Pancreas (tissue), 10 donors: ENCODE data around the gene SERPINB2. TPM values are rescaled to one million over a fixed set of nuclear protein-coding genes. Genes with fewer than 3 reads are reported as not detected.
"Not testable (repeated sequence)": the region's sequence is repeated elsewhere in the genome, so short reads cannot be mapped to it uniquely, and the experiment has no call there.

ENCODE experiments used
- ATAC-seq, 4 donors: fragments of 200-7000 bp; cut with Tn5 transposase; one replicate each; pipeline versions ENCODE4 v1.8.0 to v1.9.1; 2020; ENCODE audit warnings: mild to moderate bottlenecking in 4 of 4, moderate library complexity in 4 of 4
- DNase-seq, 6 donors: peaks; one replicate each; pipeline ENCODE4 v3.0.0-alpha.2; 2020
- FAIRE-seq: peaks from 2 replicates; lab custom pipeline; 2012; peaks lifted over from hg19 to GRCh38; lab: Jason Lieb, UNC
- H3K27ac ChIP-seq, 4 donors: fragments of 200-600 bp; sonication (generic); 1 replicate in 3 of 4; 2 replicates in 1 of 4; pipeline versions ENCODE4 v1.5.0 to v1.8.0; 2020
- H3K27me3 ChIP-seq, 4 donors: fragments of 200-600 bp; one replicate each; pipeline ENCODE4 v1.8.0; 2021
- H3K36me3 ChIP-seq, 3 donors: fragments of 200-600 bp; sonication (generic) in 1 of 3; one replicate each; pipeline versions ENCODE4 v1.5.0 to v1.8.0; 2020 to 2021
- H3K4me1 ChIP-seq, 3 donors: fragments of 200-600 bp; one replicate each; pipeline ENCODE4 v1.8.0; 2021
- H3K4me3 ChIP-seq, 4 donors: fragments of 200-600 bp; sonication (generic) in 2 of 4; one replicate each; pipeline versions ENCODE4 v1.5.0 to v1.8.0; 2020 to 2021
- H3K9me3 ChIP-seq, 4 donors: fragments of 200-600 bp; one replicate each; pipeline ENCODE4 v1.8.0; 2021
- CTCF ChIP-seq, 4 donors: fragments of 200-600 bp; sonication (generic) in 3 of 4; IDR thresholded peaks; one replicate each; pipeline versions ENCODE4 v1.5.0 to v1.8.0; 2021; ENCODE audit warnings: antibody characterized with exemption in 4 of 4
- WGBS, 2 donors: extraction: QIAGEN DNeasy Blood & Tissue Kit; methylation state at CpG; one replicate each; pipeline ENCODE4 v1.1.7; 2013; 5-methylcytosine and 5-hydroxymethylcytosine counted together
- intact Hi-C, 3 donors: fragments of 100-400 bp; cut with DNase I; formaldehyde crosslinking; loops; one replicate each; pipeline versions ENCODE4 v1.11.1 to v1.14.2; 2022
- polyA plus RNA-seq, 2 donors: library from polyadenylated mRNA; stranded (reverse); fragments of 200-250 nt; gene quantifications; one replicate each; pipeline ENCODE4 v1.2.3, GENCODE V29; 2013
- total RNA-seq, 6 donors: library from RNA; stranded (reverse); fragmentation: NEBNext Ultra II Directional in 4 of 6; extraction: Animal tissue kit (Norgen Biotek cat#: 25700) in 4 of 6; gene quantifications; one replicate each; pipeline versions ENCODE4 v1.2.1 to v1.2.4, GENCODE V29; 2021 to 2023
- donor health status: healthy with polysubstance abuse.
- donor health status: DM: no; HTN: no; CAD: no; lungs with moderate emphysema.
- donor health status: DM: no; HTN: no; CAD: no.
- donor health status: control.
- donor health status: control.
- donor health status: Bipolar disorder and iron deficiency.
- donor health status: DM: yes; HTN: yes; CAD: no.
- donor health status: DM: no; HTN: no; CAD: no.
- donor health status: DM: no; HTN: no; CAD: no.
- donor health status: DM: yes; HTN: yes; CAD: no.

Gene SERPINB2
- total and polyA plus RNA-seq, 8 donors = 0.22 to 9.7 (median 0.46) TPM; not detected in 1

- no peak for TF ChIP-seq CTCF (IDR thresholded peaks at IDR 0.05)
- Histone ChIP-seq H3K9me3 (no peaks in the 10 kb centered on the region), H3K4me3 (no peak overlapping the region), H3K4me1 (no peaks in the 10 kb centered on the region), H3K27me3 (no peaks in the 10 kb centered on the region), H3K36me3 (no peaks in the 10 kb centered on the region), H3K27ac (no peak overlapping the region)
- ATAC-seq (no peak), DNase-seq (no peak), FAIRE-seq (no peak)
- intact Hi-C loops = no loop called here
- WGBS, 2 donors = 88% methylated on average over 2 of the region's 2 CpGs
Observed at GRCh38 chr18:63922049-63922448, 34.5 kb downstream of the SERPINB2 start.

GRCh38 chr18:63924551-63924950 lies 37.0 kb downstream of the SERPINB2 start:
- intact Hi-C loops = no loop called here
- ATAC-seq = no peak
- 80% methylated on average over 1 of the region's 1 CpG for WGBS, 2 donors
- no peaks in the 10 kb centered on the region for H3K4me1 ChIP-seq
- H3K36me3 ChIP-seq = no peaks in the 10 kb centered on the region
- no peaks in the 10 kb centered on the region for H3K9me3 ChIP-seq
- no peaks in the 10 kb centered on the region for H3K27me3 ChIP-seq
- no peak overlapping the region for H3K4me3 ChIP-seq
- DNase-seq = no peak
- TF ChIP-seq CTCF (IDR thresholded peaks at IDR 0.05) = no peak
- H3K27ac ChIP-seq = no peak overlapping the region
- FAIRE-seq = no peak

GRCh38 chr18:63928331-63928730 lies 40.8 kb downstream of the SERPINB2 start:
- no peak for ATAC-seq
- no peaks in the 10 kb centered on the region for H3K9me3 ChIP-seq
- H3K27me3 ChIP-seq = no peaks in the 10 kb centered on the region
- H3K4me1 ChIP-seq = no peaks in the 10 kb centered on the region
- TF ChIP-seq CTCF (IDR thresholded peaks at IDR 0.05) = no peak
- no peak for DNase-seq
- FAIRE-seq = no peak
- no peak overlapping the region for H3K4me3 ChIP-seq
- intact Hi-C loops = no loop called here
- 60 to 69% methylated on average over 8 of the region's 8 CpGs for WGBS, 2 donors
- no peak overlapping the region for H3K27ac ChIP-seq
- H3K36me3 ChIP-seq = no peaks in the 10 kb centered on the region

- H3K27me3 ChIP-seq, H3K4me1 ChIP-seq, H3K9me3 ChIP-seq, H3K36me3 ChIP-seq, intact Hi-C loops, H3K4me3 ChIP-seq, DNase-seq, FAIRE-seq, ATAC-seq, H3K27ac ChIP-seq: not testable (repeated sequence)
Observed at GRCh38 chr18:63929369-63929768, 41.9 kb downstream of the SERPINB2 start.

- no peak for ATAC-seq
- intact Hi-C loops = loop anchor here in 1 of 3 donors (10.0 kb wide), 1 partner anchor 106 kb away; no protein-coding TSS in a partner anchor
- WGBS, 2 donors = 82% methylated on average over 3 of the region's 3 CpGs
Observed at GRCh38 chr18:63930773-63931354, 43.4 kb downstream of the SERPINB2 start.

More at GRCh38 chr18:63930773-63931354, 43.4 kb downstream of the SERPINB2 start:
- Histone ChIP-seq H3K9me3 (no peaks in the 10 kb centered on the region), H3K4me1 (no peaks in the 10 kb centered on the region), H3K36me3 (no peaks in the 10 kb centered on the region), H3K4me3 (no peak overlapping the region), H3K27ac (no peak overlapping the region), H3K27me3 (no peaks in the 10 kb centered on the region)
- no peak for TF ChIP-seq CTCF (IDR thresholded peaks at IDR 0.05)
- no peak for FAIRE-seq
- DNase-seq = no peak
